Activated naive CD4-positive, alpha-beta T cell treated with Interleukin-2 at 50 U/mL for 16 hours (primary cell): Measurements from ENCODE around the gene SUPT5H.
A peak's percentile ranks its signal among the peaks of the same experiment; 100 is the strongest.

ENCODE experiments used
- DNase-seq: peaks from one replicate; pipeline ENCODE4 v3.0.0-alpha.2; 2020

Gene SUPT5H

DNA sequence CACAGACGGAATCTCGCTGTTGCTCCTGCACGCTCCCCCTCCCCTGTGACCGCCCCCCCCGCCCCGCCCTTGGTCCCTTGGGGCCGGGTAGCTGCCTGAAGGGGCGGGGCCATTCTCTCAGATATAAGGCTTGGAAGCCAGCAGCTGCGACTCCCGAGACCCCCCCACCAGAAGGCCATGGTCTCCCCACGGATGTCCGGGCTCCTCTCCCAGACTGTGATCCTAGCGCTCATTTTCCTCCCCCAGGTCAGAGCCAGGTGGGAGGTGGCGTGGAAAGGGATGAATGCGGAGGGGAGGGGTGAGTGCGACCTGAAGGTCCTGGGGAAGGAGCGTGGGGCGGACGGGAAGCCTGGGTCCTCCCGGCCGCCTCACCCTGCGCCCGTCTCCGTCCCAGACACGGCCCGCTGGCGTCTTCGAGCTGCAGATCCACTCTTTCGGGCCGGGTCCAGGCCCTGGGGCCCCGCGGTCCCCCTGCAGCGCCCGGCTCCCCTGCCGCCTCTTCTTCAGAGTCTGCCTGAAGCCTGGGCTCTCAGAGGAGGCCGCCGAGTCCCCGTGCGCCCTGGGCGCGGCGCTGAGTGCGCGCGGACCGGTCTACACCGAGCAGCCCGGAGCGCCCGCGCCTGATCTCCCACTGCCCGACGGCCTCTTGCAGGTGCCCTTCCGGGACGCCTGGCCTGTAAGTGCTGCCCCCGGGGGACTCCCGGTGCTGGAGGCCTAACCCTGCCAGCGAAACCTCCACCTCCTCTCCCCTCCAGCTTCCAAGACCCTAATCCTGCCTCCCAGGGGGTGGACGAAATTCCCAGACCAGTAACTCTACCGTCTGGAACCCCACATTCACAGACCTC lies 53.6 kb downstream of the SUPT5H start, which contains the start of gene DLL3:
Gene DLL3 (plus strand): TSS at position 150 of the 845 bp plus-strand sequence. CDS start 28 bp downstream, at position 178.
- DNase-seq, result peak; percentile 19

- no peak for DNase-seq
Measured at GRCh38 chr19:39499932-39500331, 54.5 kb downstream of the SUPT5H start.

DNA sequence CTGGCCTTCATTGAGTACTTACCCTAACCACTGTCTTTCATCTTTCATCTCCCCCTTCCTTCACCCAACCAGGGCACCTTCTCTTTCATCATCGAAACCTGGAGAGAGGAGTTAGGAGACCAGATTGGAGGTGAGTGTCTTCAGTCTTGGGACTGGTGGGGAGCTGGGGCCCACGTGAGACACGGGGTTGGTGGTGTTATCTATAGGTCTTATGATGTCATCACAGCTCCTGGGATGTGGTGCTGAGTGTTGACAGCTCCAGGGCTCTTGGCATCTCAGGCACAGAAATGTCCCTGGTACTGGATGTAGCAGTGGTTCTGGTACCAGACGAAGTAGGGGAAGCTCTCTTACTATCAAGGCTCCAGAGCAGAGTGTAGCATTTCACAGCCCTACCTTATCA lies 55.2 kb downstream of the SUPT5H start:
- no peak for DNase-seq

GRCh38 chr19:39501340-39501739 lies 56.0 kb downstream of the SUPT5H start:
- DNase-seq, result no peak

DNA sequence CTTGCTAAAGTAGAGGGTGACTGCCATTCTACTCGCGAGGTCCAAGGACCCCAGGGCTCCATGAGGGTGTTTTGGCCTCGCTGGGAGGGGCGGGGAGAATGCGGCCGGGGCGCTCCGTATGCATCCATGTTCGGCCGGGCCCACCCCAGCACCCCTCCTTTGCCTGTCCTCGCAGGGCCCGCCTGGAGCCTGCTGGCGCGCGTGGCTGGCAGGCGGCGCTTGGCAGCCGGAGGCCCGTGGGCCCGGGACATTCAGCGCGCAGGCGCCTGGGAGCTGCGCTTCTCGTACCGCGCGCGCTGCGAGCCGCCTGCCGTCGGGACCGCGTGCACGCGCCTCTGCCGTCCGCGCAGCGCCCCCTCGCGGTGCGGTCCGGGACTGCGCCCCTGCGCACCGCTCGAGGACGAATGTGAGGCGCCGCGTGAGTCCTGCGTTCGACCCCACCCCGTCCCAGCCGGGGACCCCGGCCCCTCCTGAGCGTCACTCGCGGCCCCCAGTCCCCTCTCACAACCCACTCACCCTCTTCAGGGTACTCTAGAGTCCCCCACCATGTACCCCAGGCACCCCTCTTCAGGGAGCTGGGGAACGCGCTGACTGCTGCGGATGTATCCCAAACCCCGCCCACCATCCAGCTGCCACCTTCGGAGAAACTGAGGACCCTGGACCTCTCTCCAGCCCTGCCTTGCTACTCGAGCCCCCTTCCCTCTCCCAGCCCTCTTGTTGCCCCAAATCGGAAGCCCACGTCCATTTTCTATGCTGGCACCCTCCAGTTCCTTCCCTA lies 57.4 kb downstream of the SUPT5H start:
- DNase-seq, result peak; percentile 81

DNA sequence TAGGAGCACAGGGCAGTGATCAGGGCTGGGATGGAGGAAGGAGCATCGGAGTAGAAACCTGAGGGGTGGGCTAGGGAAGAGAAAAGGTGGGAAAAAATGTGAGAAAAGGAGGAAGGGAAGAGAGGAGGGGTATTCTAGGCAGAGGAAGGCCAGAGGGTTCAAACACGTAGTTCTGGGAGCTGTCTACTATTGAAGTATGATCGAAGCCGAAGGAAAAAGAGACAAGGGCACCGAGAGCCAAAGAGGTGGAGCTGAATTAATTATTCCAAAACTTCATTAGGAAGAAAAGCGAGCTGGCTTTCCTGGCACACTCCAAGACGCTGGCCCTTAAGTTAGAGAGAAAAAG lies 61.2 kb downstream of the SUPT5H start:
- DNase-seq, result no peak

DNA sequence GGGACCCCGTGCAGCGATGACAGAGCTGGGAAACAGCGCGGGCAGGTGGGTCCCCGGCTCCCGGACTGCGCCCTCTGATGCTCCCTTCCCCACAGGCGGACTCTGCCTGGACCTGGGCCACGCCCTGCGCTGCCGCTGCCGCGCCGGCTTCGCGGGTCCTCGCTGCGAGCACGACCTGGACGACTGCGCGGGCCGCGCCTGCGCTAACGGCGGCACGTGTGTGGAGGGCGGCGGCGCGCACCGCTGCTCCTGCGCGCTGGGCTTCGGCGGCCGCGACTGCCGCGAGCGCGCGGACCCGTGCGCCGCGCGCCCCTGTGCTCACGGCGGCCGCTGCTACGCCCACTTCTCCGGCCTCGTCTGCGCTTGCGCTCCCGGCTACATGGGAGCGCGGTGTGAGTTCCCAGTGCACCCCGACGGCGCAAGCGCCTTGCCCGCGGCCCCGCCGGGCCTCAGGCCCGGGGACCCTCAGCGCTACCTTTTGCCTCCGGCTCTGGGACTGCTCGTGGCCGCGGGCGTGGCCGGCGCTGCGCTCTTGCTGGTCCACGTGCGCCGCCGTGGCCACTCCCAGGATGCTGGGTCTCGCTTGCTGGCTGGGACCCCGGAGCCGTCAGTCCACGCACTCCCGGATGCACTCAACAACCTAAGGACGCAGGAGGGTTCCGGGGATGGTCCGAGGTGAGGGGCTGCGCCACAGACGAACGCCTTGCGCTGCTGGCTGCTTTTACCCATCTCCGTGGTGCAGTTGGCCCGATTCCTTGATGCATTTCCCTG lies 61.7 kb downstream of the SUPT5H start:
- DNase-seq, result peak; percentile 65

DNA sequence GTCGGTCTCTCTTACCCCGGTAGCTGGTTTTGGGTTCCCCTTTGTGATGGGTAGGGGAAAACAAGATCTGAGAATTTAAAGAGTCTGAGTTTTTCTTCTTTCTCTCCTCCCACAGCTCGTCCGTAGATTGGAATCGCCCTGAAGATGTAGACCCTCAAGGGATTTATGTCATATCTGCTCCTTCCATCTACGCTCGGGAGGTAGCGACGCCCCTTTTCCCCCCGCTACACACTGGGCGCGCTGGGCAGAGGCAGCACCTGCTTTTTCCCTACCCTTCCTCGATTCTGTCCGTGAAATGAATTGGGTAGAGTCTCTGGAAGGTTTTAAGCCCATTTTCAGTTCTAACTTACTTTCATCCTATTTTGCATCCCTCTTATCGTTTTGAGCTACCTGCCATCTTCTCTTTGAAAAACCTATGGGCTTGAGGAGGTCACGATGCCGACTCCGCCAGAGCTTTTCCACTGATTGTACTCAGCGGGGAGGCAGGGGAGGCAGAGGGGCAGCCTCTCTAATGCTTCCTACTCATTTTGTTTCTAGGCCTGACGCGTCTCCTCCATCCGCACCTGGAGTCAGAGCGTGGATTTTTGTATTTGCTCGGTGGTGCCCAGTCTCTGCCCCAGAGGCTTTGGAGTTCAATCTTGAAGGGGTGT lies 62.5 kb downstream of the SUPT5H start:
- DNase-seq, result no peak

GRCh38 chr19:39508629-39509028 lies 63.2 kb downstream of the SUPT5H start:
- no peak for DNase-seq

DNA sequence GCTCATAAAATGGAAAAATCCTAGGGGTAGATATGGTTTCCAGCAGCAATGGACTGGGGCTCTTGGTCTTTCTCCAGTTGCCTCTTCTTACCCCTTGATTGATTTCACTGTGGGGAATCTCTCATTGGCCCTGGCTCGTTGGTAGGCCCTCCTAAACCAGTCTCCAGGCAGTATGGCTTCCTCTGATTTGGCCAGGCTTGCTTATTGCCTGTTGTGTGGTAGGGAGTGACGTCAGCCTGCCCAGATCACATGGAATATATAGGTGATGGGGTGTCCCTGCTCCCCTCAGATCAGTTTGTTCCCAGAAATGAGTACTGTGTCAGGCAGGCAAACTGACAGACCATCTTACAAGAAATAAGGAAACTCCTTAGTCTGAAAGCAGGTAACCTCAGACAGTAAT lies 63.9 kb downstream of the SUPT5H start:
- DNase-seq, result no peak

DNA sequence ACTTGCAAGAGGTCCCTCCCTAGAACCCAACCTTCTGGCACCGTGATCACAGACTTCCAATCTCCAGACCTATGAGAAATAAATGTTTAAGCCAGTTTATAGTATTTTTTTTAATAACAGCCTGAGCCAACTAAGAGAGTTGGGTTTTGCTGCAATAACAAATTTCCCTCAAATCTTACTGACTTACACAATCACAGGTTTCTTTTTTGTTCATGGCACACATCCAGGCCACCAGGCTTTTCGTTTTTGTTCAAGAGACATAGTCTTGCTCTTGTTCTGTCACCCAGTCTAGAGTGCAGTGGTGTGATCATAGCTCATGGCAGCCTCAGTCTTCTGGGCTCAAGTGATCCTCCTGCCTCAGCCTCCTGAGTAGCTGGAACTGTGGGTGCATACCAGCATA lies 67.6 kb downstream of the SUPT5H start:
- no peak for DNase-seq

DNA sequence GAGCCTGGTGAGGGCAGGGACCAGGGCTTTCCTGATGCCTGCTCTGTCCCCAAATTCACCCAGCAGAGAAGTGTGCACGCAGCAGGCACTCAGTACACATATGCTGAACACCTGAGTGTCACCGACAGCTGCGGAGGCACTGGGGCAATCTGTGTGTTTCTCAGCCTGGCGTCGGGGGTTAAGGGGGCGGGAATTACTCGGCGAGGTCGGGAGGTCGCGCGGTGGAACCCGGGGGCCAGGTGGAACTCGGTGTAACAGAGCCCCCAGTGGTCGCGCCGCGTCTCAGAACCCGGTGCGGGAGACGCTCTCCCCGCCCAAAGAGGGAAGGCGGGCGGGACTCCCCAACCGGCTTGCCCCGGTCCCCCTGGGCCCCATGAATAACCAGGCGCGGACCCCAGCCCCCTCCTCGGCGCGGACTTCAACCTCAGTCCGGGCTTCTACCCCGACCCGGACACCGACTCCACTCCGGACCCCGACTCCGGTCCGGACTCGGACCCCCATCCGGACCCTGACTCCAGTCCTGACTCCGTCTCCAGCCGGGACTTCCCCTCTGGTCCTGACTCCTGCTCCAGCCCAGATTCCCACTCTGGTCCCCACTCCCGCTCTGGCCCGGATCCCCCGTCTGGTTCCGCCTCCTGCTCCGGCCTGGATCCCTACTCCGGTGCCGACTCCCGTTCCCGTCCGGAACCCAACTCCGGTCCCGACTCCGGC lies 69.6 kb downstream of the SUPT5H start, which contains the start of gene SELENOV:
Gene SELENOV (plus strand): TSS at position 300 of the 711 bp plus-strand sequence. CDS start 74 bp downstream, at position 374.
- peak; percentile 21 for DNase-seq

- no peak for DNase-seq
Measured at GRCh38 chr19:39515551-39516191, 70.3 kb downstream of the SUPT5H start.

DNA sequence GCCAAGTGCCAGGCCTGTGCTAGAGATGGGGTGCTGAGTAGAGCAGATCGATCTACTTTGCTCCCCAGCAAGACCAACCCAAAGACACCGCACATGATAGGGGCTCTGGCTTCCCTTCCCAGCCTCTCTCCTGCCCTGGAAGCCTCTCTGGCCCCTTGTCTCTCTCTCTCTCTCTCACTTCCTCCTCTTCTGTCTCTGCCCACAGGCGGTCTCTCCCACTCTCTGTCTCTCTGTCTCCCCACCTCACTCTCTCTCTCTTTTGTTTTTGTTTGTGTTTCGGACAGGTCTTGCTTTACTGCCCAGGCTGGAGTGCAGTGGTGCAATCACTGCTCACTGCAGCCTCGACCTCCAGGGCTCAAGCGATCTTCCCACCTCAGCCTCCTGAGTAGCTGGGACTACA lies 70.9 kb downstream of the SUPT5H start:
- DNase-seq, result no peak

DNA sequence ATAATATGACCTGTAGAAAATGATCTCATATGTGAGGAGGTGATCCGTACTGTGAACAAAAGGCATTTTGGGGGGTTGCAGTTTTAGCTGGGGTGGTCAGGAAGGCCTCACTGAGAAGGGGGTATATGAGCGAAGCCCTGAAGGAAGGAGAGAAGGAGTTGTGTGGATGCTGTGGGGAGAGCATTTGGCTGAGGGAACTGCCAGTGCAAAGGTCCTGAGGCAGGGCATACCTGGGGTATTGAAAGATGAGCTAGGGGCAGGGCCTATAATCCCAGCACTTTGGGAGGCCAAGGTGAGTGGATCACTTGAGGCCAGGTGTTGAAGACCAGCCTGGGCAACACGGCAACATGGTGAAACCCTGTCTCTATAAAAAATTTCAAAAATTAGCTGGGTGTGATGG lies 72.0 kb downstream of the SUPT5H start:
- DNase-seq, result no peak

DNA sequence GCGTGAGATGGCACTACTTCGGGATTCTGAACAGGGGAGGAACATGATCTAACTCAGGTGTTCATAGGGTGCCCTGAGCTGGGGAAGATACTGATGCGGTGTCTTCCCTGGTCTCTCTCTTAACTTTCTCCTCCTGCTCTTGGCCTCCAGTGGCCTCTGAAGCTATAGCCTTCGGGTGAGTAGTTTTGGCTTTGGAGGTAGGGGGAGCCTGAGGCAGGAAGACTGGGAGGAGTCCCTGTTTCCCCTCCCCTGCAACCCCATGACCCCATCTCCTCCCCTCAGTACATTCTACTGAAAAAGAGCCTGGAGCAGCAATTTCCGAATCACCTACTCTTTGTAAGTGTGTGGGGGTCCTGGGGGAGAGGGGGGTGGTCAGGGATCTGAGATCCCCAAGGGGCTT lies 73.1 kb downstream of the SUPT5H start:
- no peak for DNase-seq

DNA sequence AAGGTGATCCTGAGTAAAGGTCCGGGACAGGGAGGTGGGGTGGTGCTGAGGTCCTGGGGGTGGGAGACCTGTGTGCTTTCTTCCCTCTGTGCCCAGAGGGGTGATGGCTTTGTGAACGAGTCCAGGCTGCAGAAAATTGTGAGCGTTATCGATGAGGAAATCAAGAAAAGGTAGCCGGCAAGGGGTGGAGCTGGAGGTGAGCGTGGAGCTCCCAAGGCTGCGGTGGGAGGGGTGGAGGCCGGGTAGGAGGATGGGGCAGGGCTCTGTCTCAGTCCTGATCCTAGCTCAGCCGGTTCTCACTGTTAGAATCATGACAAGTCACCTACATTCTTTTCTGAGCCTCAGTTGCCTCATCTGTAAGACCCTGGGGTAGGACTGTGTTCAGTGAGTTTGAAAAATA lies 73.6 kb downstream of the SUPT5H start:
- no peak for DNase-seq

GRCh38 chr19:39520541-39521484 lies 75.4 kb downstream of the SUPT5H start:
- no peak for DNase-seq

- no peak for DNase-seq
Measured at GRCh38 chr19:39524495-39524894, 79.1 kb downstream of the SUPT5H start.

DNA sequence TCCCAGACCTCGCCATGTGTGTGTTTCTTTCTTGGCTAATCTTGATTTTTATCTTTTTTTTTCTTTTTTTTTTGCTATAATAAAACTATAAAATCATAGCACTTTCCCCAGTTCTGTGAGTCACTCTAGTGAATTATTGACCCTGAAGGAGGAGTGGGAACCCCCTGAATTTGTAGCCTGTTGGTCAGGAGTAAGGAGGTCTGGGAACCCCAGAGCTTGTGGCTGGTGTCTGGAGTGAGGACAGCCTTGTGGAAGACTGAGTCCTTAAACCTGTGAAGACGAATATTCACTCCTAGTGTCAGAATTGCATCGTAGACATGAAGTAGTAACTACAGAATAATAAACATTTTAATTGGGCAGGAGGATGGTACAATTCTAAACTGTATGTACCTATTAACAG lies 79.8 kb downstream of the SUPT5H start:
- no peak for DNase-seq
